GM23338 (cell line): ENCODE data around the gene FAM131B.

Experiments used
- EZH2 ChIP-seq: fragments of 200-600 bp; sonication (generic); IDR thresholded peaks from one replicate; pipeline ENCODE4 v1.8.0; 2017; ENCODE audit warnings: antibody characterized with exemption, mild to moderate bottlenecking, low read depth; ENCODE audit not compliant: unreplicated experiment
- JUNB ChIP-seq: IDR thresholded peaks from one replicate; pipeline ENCODE4 v1.6.1; 2016; ENCODE audit warnings: antibody characterized with exemption; ENCODE audit not compliant: unreplicated experiment
- ZNF114 ChIP-seq: fragments of 250-450 bp; sonication (Bioruptor Pico); IDR thresholded peaks from 2 replicates; pipeline ENCODE4 v1.5.0; 2020; ENCODE audit warnings: mild to moderate bottlenecking, moderate library complexity
- TF ChIP-seq, protein P1 (sequence below): IDR thresholded peaks from one replicate; pipeline ENCODE4 v1.6.1; 2018; ENCODE audit warnings: antibody characterized with exemption; ENCODE audit not compliant: unreplicated experiment
- TF ChIP-seq, protein P2 (sequence below), 2 experiments: fragments of 200-600 bp in 1 of 2; sonication (generic) in 1 of 2; conservative IDR thresholded peaks; 2 replicates each; pipeline versions ENCODE4 v1.5.1 to v1.6.1; 2016 to 2017; ENCODE audit warnings: antibody characterized with exemption in 2 of 2, low read depth in 2 of 2, mild to moderate bottlenecking in 2 of 2, moderate library complexity in 1 of 2

- TF ChIP-seq EZH2 (no peak), JUNB (no peak), ZNF114 (CRISPR knock-in tag) (no peak)
- TF ChIP-seq, protein P1, sequence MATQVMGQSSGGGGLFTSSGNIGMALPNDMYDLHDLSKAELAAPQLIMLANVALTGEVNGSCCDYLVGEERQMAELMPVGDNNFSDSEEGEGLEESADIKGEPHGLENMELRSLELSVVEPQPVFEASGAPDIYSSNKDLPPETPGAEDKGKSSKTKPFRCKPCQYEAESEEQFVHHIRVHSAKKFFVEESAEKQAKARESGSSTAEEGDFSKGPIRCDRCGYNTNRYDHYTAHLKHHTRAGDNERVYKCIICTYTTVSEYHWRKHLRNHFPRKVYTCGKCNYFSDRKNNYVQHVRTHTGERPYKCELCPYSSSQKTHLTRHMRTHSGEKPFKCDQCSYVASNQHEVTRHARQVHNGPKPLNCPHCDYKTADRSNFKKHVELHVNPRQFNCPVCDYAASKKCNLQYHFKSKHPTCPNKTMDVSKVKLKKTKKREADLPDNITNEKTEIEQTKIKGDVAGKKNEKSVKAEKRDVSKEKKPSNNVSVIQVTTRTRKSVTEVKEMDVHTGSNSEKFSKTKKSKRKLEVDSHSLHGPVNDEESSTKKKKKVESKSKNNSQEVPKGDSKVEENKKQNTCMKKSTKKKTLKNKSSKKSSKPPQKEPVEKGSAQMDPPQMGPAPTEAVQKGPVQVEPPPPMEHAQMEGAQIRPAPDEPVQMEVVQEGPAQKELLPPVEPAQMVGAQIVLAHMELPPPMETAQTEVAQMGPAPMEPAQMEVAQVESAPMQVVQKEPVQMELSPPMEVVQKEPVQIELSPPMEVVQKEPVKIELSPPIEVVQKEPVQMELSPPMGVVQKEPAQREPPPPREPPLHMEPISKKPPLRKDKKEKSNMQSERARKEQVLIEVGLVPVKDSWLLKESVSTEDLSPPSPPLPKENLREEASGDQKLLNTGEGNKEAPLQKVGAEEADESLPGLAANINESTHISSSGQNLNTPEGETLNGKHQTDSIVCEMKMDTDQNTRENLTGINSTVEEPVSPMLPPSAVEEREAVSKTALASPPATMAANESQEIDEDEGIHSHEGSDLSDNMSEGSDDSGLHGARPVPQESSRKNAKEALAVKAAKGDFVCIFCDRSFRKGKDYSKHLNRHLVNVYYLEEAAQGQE = no peak
- TF ChIP-seq, protein P2, sequence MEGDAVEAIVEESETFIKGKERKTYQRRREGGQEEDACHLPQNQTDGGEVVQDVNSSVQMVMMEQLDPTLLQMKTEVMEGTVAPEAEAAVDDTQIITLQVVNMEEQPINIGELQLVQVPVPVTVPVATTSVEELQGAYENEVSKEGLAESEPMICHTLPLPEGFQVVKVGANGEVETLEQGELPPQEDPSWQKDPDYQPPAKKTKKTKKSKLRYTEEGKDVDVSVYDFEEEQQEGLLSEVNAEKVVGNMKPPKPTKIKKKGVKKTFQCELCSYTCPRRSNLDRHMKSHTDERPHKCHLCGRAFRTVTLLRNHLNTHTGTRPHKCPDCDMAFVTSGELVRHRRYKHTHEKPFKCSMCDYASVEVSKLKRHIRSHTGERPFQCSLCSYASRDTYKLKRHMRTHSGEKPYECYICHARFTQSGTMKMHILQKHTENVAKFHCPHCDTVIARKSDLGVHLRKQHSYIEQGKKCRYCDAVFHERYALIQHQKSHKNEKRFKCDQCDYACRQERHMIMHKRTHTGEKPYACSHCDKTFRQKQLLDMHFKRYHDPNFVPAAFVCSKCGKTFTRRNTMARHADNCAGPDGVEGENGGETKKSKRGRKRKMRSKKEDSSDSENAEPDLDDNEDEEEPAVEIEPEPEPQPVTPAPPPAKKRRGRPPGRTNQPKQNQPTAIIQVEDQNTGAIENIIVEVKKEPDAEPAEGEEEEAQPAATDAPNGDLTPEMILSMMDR (conservative IDR thresholded peaks at IDR 0.05; ENCODE audit: low read depth in 2 of 2) = no peak
Observed at GRCh38 chr7:143396625-143397556, 34.4 kb upstream of the FAM131B start.
